Measurements from ENCODE around the gene IL15.

GRCh38 chr4:141761926-141762325, 125.5 kb downstream of the IL15 start:
- TF ChIP-seq CTCF (conservative IDR thresholded peaks at IDR 0.05 in 1 of 2, IDR thresholded peaks at IDR 0.05 in 1 of 2; ENCODE audit: extremely low read depth in 1 of 2, insufficient read depth in 1 of 2, low read depth in 1 of 2, low read length in 2 of 2), result no peak
- TF ChIP-seq EZH2 (IDR thresholded peaks at IDR 0.05; ENCODE audit: borderline replicate concordance, low read length), result no peak
